HG03460 (cell line): Measurements from ENCODE around the gene ZNF425.
"Not testable (repeated sequence)": the region's sequence is repeated elsewhere in the genome, so short reads cannot be mapped to it uniquely, and the experiment has no call there.

Source experiments
- ATAC-seq: cut with Tn5 transposase; IDR thresholded peaks from one replicate; pipeline ENCODE4 v1.9.1; 2021; ENCODE audit not compliant: unreplicated experiment

ZNF425 gene

DNA sequence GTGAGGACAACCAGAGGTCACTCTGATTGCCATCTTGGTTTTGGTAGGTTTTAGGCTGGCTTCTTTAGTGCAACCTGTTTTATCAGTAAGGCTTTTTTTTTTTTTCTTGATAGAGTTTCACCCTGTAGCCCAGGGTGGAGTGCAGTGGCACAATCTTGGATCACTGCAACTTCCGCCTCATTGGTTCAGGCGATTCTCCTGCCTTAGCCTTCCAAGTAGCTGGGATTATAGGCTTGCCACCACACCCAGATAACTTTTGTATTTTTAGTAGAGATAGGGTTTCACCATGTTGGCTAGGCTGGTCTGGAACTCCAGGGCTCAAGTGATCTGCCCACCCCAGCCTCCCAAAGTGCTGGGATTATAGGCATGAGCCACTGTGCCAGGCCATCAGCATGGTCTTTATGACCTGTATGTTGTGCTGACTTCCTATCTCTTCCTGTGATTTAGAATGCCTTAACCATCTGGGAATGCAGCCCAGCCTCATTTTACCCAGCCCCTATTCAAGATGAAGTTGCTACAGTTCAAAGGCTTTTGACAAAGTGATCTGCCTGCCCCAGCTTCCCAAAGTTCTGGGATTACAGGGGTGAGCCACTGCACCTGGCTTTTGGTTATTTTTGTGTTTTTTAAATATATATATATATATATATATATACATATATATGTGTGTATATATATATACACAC, 7.0 kb upstream of the ZNF425 start:
- ATAC-seq, result no peak

- no peak for ATAC-seq
Observed at GRCh38 chr7:149130572-149131198, 4.6 kb upstream of the ZNF425 start.

DNA sequence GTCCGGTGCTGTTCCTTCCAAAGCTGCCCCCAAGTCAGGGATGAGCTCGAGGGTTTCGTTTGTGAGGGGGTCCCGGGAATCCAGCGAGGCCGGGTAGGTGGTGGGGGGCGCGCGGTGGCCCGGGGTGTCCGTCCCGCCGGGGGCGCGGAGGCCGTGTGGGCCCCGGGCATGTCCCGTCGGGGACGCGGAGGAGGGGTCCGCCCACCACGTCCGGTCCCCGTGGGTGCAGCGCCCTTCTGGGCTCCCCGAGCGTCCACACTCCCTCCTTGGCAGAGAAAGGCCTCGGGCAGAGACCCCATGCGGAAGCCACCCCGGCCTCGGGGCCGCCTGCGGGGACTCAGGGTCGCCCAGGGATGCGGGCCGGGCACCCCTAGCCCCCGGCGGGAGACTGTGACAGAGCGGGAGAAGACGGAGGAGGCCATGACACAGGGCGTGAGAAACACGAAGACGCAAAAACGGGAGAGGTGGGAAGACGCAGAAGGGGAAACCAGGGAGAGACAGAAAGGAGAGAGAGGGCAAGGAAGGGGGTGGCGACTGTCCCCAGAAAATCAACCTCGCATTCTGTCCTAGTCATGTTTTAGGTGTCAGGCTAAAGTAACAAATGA, 640 bp upstream of the ZNF425 start:
- peak; percentile 53 for ATAC-seq

DNA sequence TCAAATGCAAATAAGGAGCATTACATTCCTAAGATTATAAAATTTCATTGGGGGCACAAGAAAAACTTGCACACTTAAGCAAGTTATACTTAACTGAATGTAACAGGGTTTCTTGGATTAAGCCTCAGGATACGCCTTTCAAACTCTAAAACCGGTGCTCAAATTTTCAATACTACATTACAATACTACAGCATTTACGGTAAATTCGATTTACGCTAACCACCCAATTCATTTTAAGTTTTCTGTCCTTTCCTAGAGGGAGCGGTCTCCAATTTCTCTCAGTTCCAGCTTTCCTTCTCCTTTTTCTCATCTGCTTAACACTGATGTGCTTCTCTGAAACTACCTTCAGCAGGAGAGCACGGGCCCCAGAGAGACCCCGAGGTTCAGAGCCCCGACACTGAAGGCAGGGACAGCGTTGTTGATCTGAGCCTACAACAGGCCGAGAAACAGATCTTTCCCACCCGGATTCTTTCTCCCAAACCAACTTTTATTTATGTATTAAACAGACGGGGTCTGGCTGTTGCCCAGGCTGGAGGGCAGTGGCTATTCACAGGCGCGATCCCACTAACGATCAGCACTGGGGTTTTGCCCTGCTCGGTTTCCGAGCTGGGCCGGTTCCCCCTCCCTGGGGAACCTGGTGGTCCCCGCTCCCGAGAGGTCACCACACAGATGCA, 798 bp downstream of the ZNF425 start:
- ATAC-seq, result no peak

- no peak for ATAC-seq
Observed at GRCh38 chr7:149109969-149110368, 16.2 kb downstream of the ZNF425 start.

DNA sequence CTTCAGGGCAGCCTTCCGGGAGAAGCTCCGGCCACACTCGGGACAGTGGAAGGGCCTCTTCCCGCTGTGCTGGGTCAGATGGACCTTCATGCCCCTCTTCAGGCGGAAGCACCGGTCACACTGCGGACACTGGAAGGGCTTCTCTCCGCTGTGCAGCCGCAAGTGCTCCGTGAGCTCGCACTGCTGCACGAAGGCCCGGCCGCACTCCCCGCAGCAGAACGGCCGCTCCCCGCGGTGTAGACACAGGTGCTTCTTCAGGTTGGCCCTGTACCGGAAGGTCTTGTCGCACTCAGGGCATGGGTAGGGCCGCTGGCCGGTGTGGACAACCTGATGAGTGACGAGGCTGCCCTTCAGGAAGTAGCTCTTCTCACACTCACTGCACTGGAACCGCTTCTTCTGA, 21.4 kb downstream of the ZNF425 start:
- no peak for ATAC-seq

- ATAC-seq, result no peak
Observed at GRCh38 chr7:149104214-149104613, 21.9 kb downstream of the ZNF425 start.

GRCh38 chr7:149103424-149103823, 22.7 kb downstream of the ZNF425 start:
- ATAC-seq, result no peak

DNA sequence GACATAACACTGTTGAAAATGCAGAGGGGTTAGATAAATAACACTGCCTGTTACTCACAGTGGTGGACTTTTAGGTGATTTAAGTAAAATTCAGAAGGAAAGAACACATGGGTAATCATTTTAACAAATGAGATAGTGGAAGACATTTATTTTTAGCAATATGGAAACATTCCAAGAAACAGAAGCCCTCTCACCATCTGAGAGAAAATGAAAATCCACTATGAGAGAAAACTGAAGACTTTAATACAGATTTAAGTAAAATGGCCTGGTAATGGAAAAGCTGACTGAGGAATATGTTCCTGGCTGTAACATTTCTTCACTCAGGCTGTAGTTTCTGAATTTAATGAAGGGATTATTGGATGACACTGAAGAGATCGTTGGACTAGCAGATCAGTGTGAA, 23.5 kb downstream of the ZNF425 start:
- ATAC-seq, result no peak

- ATAC-seq, result no peak
Observed at GRCh38 chr7:149100821-149101220, 25.3 kb downstream of the ZNF425 start.

GRCh38 chr7:149099058-149099457, 27.1 kb downstream of the ZNF425 start:
- no peak for ATAC-seq

- no peak for ATAC-seq
Observed at GRCh38 chr7:149097088-149097487, 29.0 kb downstream of the ZNF425 start.

GRCh38 chr7:149093228-149093627, 32.9 kb downstream of the ZNF425 start:
- no peak for ATAC-seq

- not testable (repeated sequence) for ATAC-seq
Observed at GRCh38 chr7:149092244-149092643, 33.9 kb downstream of the ZNF425 start.

DNA sequence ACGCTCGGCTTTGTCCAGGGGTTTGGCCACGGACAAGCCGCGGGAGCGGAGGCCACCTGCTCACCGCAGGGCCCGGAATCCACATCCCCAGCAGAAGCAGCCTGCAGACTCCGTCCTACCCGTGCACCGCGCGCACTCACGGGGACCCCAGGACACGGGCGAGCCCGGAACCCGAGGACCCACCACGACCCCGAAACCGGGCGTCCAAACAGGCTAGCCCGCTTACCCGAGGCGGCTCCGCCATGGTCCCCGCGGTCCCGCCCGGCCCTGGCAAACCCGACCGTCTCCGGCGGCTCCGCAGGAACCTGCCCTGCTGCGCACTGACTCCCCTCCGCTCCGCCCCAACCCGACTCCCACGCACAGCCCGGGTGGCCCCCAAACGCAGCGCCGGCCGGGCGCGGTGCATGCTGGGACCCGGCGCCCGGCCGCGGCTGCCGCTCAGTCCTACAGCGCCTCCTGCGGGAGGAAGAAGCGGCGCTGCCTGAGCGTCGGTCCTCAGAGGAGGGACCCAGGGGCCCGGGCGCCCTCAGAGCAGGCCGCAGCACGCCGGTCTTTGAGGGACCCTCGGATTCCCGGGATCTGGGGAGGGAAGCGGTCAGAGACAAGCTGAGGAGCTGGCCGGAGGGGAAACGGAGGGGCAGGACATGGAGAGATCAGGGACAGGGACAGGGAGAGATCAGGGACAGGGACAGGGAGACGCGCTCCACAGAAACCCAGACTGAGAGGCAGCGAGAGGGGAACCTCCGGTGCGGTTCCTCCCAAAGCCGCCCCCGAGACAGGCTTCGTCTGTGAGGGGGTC, 35.5 kb downstream of the ZNF425 start, which contains the start of gene ZNF786:
ZNF786 (minus strand) TSS at position 322 of the 799 bp plus-strand sequence; CDS start at position 244, 78 bp downstream.
- peak; percentile 82 for ATAC-seq

DNA sequence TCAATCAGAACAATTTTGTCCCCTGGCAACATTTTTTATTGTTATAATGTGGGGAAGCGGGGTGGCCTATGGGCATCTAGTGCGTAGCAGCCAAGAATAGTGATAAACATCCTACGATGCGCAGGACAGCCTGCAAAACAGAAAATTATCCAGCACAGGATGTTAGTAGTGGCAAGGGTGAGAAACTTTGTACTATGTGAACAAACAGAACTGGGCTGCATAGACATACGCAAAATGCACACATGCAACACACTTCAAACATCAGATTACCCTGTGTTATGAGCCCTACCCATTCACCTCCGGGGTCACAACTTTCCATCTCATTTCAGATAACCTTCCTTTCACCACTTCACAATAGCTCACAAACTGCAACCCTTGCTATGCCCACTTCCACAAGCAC, 38.7 kb downstream of the ZNF425 start:
- ATAC-seq, result no peak

GRCh38 chr7:149085866-149086265, 40.3 kb downstream of the ZNF425 start:
- ATAC-seq, result no peak

DNA sequence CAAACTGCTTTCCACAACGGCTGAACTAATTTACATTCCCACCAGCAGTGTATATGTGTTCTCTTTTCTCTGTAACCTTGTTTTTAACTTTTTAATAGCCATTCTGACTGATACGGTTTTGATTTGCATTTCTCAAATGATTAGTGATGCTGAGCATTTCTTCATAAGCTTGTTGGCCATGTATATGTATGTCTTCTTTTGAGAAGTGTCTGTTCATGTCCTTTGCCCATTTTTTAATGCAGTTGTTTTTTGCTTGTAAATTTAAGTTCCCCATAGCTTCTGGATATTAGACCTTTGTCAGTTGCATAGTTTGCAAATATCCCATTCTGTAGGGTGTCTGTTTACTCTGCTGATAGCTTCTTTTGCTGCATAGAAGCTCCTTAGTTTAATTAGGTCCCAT, 41.7 kb downstream of the ZNF425 start:
- no peak for ATAC-seq

- ATAC-seq, result no peak
Observed at GRCh38 chr7:149081914-149082313, 44.2 kb downstream of the ZNF425 start.

- ATAC-seq, result no peak
Observed at GRCh38 chr7:149077594-149077993, 48.5 kb downstream of the ZNF425 start.

- no peak for ATAC-seq
Observed at GRCh38 chr7:149075286-149075685, 50.8 kb downstream of the ZNF425 start.
